Measurements from ENCODE around the gene DHH.

Gene DHH

DNA sequence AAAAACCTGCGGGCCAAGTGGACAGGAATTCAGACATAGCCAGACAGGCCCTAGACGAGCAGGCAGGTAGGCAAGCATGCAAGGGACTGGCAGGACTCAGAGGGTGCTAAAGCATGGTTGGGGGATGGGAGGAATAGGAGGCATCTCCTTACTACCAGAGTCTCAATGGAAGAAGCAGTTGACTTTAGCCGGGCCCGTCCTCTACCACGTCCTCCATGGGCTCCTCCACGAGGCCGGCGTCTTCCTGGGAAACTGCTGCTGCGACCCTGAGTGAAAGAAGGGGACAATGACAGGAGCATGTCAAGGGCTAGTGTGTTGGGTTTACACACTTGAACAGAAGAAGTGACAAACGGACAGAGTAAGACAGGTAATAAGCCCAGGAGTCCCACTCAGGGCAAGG lies 45.6 kb downstream of the DHH start:
- DNase-seq = no peak

DNA sequence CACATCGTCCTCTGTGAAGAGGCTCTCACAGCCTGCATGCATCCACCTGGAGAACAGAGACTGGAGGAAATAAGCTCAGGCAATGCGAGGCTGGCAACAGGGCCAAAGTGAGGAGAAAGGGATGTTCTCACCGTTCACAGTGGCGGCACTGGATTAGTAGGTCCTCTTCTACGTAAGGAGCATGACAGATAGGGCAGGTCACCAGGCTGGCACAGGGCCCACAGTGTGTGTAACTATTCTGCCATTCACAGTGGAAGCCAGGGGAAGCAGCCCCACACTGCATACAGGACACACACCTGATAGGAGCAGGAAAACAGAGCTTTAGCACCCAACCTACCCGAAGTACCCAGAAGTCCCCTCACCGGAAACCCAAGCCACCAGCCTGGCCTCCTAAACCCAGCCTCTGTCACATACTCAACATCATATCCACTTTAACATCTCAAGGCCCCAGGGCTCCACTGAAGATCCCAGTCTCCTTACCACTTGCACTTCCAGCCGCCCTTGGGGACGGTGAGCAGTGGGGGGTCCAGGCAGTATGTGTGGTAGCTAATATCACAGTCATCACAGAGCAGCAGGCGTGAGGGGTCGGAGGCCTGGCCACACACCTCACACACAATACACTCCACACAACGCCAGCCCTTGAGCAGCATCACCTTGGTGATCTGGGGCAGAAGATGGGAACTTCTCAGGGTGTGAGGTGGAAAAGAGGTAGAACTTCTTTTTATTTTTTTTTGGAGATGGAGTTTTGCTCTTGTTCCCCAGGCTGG lies 48.3 kb downstream of the DHH start:
- DNase-seq = no peak

DNA sequence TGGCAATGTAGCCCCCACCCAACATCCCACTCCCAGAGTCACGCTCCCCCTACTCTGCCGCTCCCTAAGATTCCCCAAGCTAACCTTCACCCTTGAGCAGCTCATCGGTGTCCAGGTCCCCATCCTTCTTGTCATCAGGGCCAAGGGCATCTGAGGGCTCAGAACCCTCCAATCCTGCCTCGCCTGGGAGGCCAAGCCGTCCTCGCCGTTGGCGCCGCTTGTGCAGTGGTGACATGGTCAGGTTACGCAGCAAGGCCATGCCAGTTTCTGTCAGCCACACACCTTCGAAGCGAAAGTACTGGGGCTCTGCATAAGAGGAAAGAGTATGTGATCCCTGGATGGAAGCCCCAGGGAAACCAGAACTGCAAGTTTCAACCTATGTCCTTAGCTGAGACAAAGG lies 49.9 kb downstream of the DHH start:
- DNase-seq = no peak

DNA sequence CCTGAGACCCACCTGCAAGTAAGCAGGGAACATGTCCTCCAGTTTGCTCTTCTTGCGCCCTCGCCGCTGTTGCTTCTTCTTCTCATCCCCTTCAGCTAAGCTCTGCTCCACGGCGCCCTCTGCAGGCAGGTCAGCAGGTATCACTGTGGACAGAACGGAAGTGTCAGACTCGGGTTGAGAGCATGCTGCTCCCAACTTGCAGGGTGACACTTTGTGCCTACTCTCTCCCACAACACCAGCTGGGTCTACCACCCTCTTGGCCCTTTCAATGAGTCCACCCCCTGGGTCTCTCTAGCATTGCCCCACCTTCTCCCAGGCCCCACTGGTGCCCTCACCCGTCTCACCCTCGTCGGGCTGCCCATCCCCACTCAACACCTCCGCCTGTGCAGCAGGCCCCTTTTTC lies 50.7 kb downstream of the DHH start:
- DNase-seq = no peak

DNA sequence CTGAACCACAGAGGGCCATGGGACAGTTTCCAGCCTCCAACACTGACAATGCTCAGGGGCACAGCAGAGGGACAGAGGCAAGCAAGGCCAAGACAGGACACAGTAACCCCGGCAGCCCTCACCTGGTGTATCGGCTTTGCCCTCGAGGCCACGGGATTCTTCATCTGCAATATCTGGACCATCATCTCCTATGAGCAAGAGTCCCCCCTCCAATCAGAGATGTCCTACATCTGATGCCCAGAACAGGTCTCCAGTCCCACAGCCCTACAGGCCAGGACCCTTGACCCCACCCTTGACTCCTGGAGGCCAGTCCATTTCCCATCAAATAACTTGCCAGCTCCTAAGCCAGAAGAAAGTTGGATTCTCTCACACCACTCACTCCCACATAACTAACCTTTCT lies 51.4 kb downstream of the DHH start:
- DNase-seq = no peak

DNA sequence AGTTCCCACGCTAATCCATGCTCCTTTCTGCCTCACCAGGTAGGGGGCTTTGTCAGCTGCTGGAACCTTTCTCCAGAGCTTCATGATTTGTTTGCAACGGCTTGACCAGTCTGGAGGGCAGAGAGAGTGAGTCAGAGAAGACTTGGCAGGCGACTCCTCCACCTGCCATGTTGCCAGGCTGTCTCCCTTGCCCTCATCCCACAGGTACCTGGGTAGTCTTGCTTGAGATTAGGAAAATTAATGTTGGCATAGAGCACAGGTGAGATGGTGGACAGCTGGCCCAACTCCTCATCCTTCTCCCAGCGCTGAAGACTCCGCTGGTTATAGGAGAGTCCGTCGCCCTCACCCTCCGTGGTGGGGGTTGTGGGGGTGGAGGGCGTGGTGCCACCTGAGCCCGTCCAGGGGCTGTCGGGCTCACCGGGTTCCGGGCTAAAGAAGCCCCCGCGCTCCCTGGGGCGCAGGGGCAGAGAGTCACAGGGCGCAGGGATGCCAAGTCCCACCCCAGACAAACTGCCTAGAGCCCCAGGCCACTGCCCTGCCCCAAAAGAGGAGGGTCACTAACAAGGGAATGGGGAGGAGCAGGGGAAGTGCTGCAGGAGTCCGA lies 52.6 kb downstream of the DHH start:
- no peak for DNase-seq

DNA sequence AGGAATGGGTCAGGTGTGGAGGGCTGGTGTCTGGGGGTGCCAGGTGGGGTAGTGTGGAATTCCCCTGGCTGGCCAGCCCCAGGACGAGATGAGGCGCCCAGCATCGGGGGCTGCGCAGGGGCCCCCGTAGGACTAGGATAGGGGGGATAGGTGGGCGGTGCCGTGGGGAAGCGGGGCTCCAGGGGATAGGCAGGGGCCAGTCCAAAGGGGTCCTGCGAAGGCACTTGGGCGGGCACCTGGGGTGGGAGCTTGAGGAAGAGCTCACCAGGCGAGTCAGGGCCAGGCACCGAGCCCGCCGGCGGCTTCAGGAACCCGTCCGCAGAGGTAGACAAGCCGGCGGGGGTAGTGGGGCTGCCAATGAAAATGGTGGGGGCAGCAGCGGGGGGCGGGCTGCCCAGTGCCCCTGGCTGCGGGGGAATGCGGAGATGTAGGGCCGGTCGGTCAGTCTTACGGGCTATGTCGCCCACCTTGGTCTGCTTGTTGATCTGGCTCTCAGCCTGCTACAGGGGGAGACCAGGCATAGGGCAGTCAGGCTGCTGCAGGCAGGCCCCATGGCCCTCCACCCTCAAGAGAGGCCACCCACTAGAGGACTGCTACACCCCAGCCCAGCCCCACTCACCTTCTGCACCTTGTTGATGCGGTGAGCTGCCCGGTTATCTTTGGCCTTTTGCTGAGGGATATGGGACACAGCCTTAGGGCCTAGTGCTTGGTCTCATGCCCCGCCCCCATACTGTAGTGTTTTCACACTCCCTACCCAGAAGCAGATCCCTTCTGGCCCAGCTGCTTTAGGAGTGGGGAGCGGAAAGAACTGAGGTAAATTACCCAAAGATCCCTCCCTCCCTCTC lies 53.3 kb downstream of the DHH start:
- DNase-seq = no peak

DNA sequence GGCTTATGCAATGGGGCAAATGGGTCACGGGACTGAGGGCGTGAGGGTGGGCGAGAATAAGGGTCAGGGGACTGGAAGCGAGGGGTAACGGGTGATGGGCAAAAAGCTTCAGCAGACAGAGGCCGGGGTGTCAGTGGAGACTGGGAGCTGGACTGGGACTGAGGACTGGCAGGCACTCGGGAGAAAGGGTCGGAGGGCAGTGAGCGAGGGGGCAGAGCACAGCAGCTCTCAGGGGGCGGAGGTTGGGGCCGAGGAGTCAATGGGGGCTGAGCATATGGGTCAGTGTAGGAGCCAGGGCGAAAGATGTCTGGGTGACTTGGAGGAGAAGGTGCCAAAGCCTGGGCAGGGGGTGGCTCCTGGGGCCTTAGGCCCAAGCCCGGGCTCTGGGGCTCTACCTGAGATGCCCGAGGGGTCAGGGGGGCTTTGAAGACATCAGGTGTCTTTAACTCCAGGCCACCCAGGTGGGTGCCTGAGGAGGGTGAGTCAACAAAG lies 54.2 kb downstream of the DHH start:
- no peak for DNase-seq

DNA sequence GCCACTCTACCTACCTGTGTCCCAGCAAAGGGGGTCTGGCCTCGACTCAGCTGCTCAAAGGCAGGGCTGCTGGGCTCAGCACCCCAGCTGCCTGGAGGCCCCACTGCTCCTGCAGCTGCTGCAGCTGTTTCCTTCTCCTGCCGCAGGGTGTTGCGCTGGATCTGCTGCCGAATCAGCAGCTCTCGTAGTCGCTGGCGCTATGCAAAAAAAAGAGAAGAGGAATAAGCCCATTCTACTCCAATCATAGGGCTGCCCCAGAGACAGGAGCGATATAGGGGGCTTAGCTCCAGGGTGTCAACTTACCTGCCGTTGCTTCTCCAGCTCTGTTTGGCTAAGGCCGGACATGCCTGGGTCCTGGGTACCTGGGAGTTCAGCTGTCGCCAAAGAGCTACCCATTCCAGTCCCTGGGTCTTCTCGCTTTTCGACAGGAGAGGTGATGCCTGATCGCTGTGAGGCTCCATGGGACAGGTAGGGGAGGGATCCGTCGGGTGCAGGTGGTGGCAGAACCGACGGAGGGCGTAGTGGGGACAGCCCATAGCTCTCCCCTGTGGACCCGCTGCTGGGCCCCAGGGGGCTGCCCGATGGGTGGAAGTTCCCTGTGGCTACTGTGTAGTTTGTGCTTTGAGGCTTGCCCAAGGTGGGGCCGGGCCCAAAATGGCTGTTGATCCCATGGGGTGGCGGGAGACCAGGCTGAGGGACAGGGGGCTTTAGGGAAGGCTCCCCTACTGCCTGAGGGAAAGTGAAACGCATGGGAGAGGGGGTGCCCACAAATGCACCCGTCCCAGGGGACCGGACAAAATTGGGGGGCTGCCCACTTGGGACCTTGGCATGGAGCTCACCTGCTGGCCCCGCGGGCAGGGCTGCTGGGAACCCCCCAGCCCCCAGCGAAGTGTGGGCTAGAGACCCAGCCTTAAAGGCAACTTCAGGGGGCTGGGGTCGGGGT lies 54.9 kb downstream of the DHH start:
- DNase-seq = no peak

DNA sequence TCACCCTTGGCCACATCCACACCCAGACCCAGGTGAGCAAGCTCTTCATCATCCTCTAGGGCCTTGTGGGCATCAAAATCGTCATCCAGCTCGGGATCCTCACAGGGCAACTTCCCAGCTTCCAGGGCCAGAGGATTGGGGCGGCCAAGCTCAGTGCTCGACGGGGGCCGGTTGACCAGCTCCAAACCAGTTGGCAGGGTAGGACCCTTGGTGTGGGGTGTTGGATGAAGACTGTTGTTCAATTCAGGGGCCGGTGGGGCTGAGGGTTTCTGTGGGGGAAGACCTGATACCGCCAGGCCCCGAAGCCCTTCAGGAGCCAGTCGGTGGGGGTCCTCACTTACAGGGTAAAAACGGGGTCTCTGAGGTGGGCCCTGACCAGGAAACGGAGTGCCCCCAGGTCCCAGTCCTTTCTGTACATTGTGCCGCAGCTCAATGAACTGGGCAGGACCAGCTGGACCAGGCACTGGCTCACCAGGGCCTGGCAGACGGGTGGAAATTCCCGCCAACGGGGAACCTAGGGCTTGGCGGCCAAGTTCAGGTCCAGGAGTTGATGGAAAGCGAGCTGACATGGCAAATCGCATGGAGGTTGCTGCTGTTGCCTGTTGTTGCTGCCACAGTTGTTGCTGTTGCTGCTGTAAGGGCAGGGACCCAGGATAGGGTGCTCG lies 56.2 kb downstream of the DHH start:
- no peak for DNase-seq

DNA sequence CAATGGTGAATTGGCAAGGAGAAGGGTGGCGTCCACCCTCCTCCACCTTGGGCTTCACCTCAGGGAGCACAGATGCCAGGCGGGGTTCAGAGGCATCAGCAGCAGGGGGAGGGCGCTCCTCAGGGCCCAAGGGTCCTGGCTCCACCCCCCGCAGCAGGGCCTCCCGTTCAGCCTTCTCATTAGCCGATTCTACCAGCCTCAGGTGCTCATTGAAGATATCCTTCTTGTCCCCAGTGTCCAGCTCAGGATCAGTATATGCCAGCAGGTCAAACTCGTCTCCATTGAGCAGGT lies 56.7 kb downstream of the DHH start:
- DNase-seq = no peak

DNA sequence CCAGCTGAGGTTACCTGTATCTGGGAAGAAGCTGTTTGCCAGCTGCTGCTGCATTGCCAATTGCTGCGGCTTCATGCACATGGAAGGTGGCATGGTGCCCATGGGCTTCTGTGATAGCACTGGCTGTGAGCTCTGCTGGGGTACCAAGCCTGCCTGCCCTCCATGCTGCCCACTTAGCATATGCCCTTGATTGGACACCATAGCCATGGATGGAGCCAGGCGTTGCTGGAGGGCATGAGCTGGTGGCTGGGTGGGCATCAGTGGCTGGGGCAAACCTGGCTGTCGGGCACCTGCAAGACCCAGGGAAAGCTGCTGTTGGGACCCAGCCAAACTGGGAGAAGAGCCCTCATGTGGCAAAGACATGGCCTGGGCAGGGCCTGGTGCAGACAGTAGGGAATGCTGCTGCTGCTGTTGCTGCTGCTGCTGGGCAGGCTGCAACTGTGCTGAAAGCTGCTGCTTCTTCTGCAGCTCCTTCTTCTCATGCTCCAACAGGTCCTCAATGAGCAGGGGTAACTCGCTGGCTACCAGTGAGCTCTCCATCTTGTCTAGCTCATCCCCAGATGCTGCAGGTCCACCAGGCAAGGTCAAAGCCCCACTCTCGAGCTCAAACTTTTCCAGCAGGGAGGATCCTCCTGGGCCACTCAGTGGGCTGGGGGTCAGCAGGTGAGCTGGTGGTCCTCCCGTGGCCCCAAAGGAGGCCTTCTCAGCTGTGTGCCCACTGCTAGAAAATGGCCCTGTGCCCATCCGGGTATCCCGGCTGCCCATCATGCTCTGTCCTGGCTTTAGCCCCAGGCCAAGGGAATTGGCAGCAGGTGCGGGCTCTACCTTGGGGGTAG lies 57.3 kb downstream of the DHH start:
- DNase-seq = no peak
